Endothelial cell of umbilical vein (primary cell): Measurements from ENCODE around the gene LMNTD1. TPM values are rescaled to one million over a fixed set of nuclear protein-coding genes. Genes with fewer than 3 reads are reported as not detected.

Experiments
- BruUV-seq: library from RNA; stranded (reverse); fragments of 400-500 nt; replicated peaks from 2 replicates; lab custom pipeline; 2021; lab: Mats Ljungman, UMichigan
- CTCF ChIA-PET: fragments of 300-600, 350-600 bp; sonication (Branson Sonifier 250); formaldehyde crosslinking; loops from one replicate; lab custom pipeline; 2021; ENCODE audit warnings: antibody characterized with exemption, inconsistent platforms; lab: Charles Lee
- POLR2A ChIA-PET: fragments of 300-600, 350-600 bp; sonication (Branson Sonifier 250); formaldehyde crosslinking; loops from one replicate; lab custom pipeline; 2021; ENCODE audit warnings: antibody characterized with exemption, inconsistent platforms; lab: Charles Lee
- DNase-seq: peaks from one replicate; pipeline ENCODE4 v3.0.0-alpha.2; 2011; ENCODE audit warnings: low read depth, low spot score
- FAIRE-seq: peaks from 2 replicates; lab custom pipeline; 2011; peaks lifted over from hg19 to GRCh38; lab: Jason Lieb, UNC
- H2AFZ ChIP-seq: 2 replicates; pipeline ENCODE4 v1.6.0; 2012; ENCODE audit warnings: low read depth, low read length, control low read depth, inconsistent platforms
- H3K27ac ChIP-seq: 2 replicates; pipeline ENCODE4 v1.5.1; 2011; ENCODE audit warnings: low read depth, mild to moderate bottlenecking, control low read depth, low read length, moderate library complexity; ENCODE audit not compliant: insufficient read depth
- H3K27me3 ChIP-seq, 2 experiments: 2 replicates each; pipeline versions ENCODE4 v1.6.0 to v1.6.1; 2011; ENCODE audit warnings: low read length in 2 of 2, mixed read lengths in 1 of 2; ENCODE audit not compliant: control insufficient read depth in 2 of 2, insufficient read depth in 2 of 2
- H3K36me3 ChIP-seq, 2 experiments: 2 replicates in 1 of 2; 3 replicates in 1 of 2; pipeline ENCODE4 v1.5.1; 2011; ENCODE audit warnings: low read length in 2 of 2, mild to moderate bottlenecking in 1 of 2, moderate library complexity in 1 of 2; ENCODE audit not compliant: control insufficient read depth in 2 of 2, insufficient read depth in 2 of 2; ENCODE audit errors: extremely low read depth in 1 of 2
- H3K4me1 ChIP-seq: 3 replicates; pipeline ENCODE4 v1.5.1; 2011; ENCODE audit warnings: mild to moderate bottlenecking, low read length; ENCODE audit not compliant: control insufficient read depth, insufficient read depth; ENCODE audit errors: extremely low read depth
- H3K4me2 ChIP-seq: 2 replicates; pipeline ENCODE4 v1.6.1; 2011; ENCODE audit warnings: low read length, control low read depth, mixed read lengths; ENCODE audit not compliant: insufficient read depth
- H3K4me3 ChIP-seq, 3 experiments: fragments of 200-600 bp in 1 of 3; sonication (generic), shearing (Covaris generic) in 1 of 3; replicated peaks in 1 of 3; 2 replicates each; pipeline ENCODE4 v1.5.1; 2011 to 2016; ENCODE audit warnings: control low read depth in 3 of 3, low read length in 3 of 3, mild to moderate bottlenecking in 2 of 3, inconsistent platforms in 1 of 3, low read depth in 1 of 3, moderate library complexity in 1 of 3; ENCODE audit not compliant: insufficient read depth in 1 of 3
- H3K79me2 ChIP-seq: 2 replicates; pipeline ENCODE4 v1.6.0; 2012; ENCODE audit warnings: low read length, inconsistent platforms; ENCODE audit not compliant: control insufficient read depth, insufficient read depth
- H3K9ac ChIP-seq: replicated peaks from 2 replicates; pipeline ENCODE3; 2011; ENCODE audit warnings: low read length, control low read depth; ENCODE audit not compliant: insufficient read depth; ENCODE audit errors: extremely low read depth
- H3K9me1 ChIP-seq: replicated peaks from 3 replicates; pipeline ENCODE4 v1.6.0; 2011; ENCODE audit warnings: mild to moderate bottlenecking, low read length; ENCODE audit not compliant: control insufficient read depth, insufficient read depth; ENCODE audit errors: extremely low read depth
- H3K9me3 ChIP-seq: replicated peaks from 2 replicates; pipeline ENCODE4 v1.5.1; 2012; ENCODE audit warnings: low read length, inconsistent platforms; ENCODE audit not compliant: control insufficient read depth, insufficient read depth
- H4K20me1 ChIP-seq: replicated peaks from 2 replicates; pipeline ENCODE3; 2011; ENCODE audit warnings: mild to moderate bottlenecking, low read length; ENCODE audit not compliant: control insufficient read depth, insufficient read depth; ENCODE audit errors: extremely low read depth
- EZH2 ChIP-seq: IDR thresholded peaks from 2 replicates; pipeline ENCODE4 v1.6.1; 2012; ENCODE audit warnings: borderline replicate concordance, low read depth, mild to moderate bottlenecking, moderate library complexity, low read length, inconsistent platforms; ENCODE audit not compliant: severe bottlenecking
- FOS ChIP-seq: IDR thresholded peaks from 2 replicates; pipeline ENCODE4 v1.6.1; 2011; ENCODE audit warnings: mild to moderate bottlenecking, low read length, moderate library complexity, borderline replicate concordance; ENCODE audit not compliant: insufficient read depth
- GATA2 ChIP-seq: IDR thresholded peaks from 2 replicates; pipeline ENCODE4 v1.7.0; 2011; ENCODE audit warnings: low read depth, mild to moderate bottlenecking, moderate library complexity, mixed read lengths, low read length; ENCODE audit not compliant: insufficient read length, insufficient read depth
- JUN ChIP-seq: IDR thresholded peaks from 2 replicates; pipeline ENCODE4 v1.6.1; 2011; ENCODE audit warnings: borderline replicate concordance, low read depth; ENCODE audit not compliant: insufficient read length, insufficient read depth
- MYC ChIP-seq: IDR thresholded peaks from one replicate; pipeline ENCODE4 v1.6.1; 2011; ENCODE audit warnings: mild to moderate bottlenecking, low read depth, low read length
- POLR2A ChIP-seq: IDR thresholded peaks from 2 replicates; pipeline ENCODE4 v1.6.1; 2012; ENCODE audit warnings: low read depth, mild to moderate bottlenecking, control low read depth, low read length
- POLR2AphosphoS5 ChIP-seq: IDR thresholded peaks from 2 replicates; pipeline ENCODE4 v1.6.1; 2012; ENCODE audit warnings: low read depth, mild to moderate bottlenecking, control low read depth, low read length, moderate library complexity; ENCODE audit not compliant: insufficient read depth
- dilution Hi-C: fragments of 300-500 bp; cut with MboI; formaldehyde crosslinking; loops from one replicate; pipeline ENCODE4 v1.15.0; 2019; ENCODE audit warnings: low sequenced_read_pairs; ENCODE audit not compliant: extremely low pct_ligation_motif_present
- intact Hi-C: fragments of 100-400 bp; cut with micrococcal nuclease; formaldehyde crosslinking; loops from one replicate; pipeline ENCODE4 v1.10.0; 2022
- polyA plus RNA-seq, 4 experiments: library from polyadenylated mRNA; depleted of rRNA in 3 of 4; stranded (reverse) in 3 of 4; unstranded in 1 of 4; fragments of >200 nt; gene quantifications; 2 replicates each; pipeline versions ENCODE4 v1.2.1 to v1.2.3, GENCODE V29; 2011 to 2012; ENCODE audit warnings: missing spikeins in 1 of 4
- total RNA-seq: library from RNA; stranded (reverse); gene quantifications from 2 replicates; pipeline ENCODE4 v1.2.3, GENCODE V29; 2021
- TF ChIP-seq, protein P1 (sequence below), 2 donors: IDR thresholded peaks; 1 replicate in 1 of 2; 2 replicates in 1 of 2; pipeline ENCODE4 v1.5.1; 2011; ENCODE audit warnings: low read length in 2 of 2, mild to moderate bottlenecking in 2 of 2, moderate library complexity in 2 of 2, control low read depth in 1 of 2, inconsistent platforms in 1 of 2, low read depth in 1 of 2; ENCODE audit not compliant: insufficient read depth in 1 of 2; ENCODE audit errors: extremely low read depth in 1 of 2
- TF ChIP-seq, protein P2 (sequence below): IDR thresholded peaks from 2 replicates; pipeline ENCODE4 v1.6.1; 2011; ENCODE audit not compliant: insufficient read depth, insufficient read length

Gene LMNTD1
- total and polyA plus RNA-seq, 2 donors (not counting 3 experiments of a cell fraction or from before 2014, with no cell fraction given): not detected

DNA sequence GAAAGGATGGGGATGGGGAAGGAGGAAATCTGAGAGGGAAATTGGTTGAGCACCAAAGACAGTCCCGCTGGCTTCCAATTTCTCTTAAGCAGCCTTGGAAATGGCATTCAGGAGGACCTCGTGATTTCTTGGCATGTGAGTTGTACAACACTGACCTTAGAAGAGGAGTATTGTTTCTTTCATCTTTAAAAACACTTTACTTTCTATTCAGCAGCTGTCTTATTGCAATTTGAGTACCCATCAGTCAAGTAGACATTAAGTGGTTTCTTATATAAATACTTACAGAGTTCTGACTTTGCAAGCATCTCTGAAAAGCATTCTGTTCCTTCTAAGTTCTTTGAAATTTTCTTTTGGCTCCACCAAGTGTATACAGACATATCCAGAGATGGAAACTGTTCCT lies 83.2 kb downstream of the LMNTD1 start:
- TF ChIP-seq GATA2 (no peak), POLR2A (no peak), JUN (no peak), MYC (no peak), POLR2AphosphoS5 (no peak), EZH2 (no peak), FOS (no peak)
- TF ChIP-seq, protein P1, sequence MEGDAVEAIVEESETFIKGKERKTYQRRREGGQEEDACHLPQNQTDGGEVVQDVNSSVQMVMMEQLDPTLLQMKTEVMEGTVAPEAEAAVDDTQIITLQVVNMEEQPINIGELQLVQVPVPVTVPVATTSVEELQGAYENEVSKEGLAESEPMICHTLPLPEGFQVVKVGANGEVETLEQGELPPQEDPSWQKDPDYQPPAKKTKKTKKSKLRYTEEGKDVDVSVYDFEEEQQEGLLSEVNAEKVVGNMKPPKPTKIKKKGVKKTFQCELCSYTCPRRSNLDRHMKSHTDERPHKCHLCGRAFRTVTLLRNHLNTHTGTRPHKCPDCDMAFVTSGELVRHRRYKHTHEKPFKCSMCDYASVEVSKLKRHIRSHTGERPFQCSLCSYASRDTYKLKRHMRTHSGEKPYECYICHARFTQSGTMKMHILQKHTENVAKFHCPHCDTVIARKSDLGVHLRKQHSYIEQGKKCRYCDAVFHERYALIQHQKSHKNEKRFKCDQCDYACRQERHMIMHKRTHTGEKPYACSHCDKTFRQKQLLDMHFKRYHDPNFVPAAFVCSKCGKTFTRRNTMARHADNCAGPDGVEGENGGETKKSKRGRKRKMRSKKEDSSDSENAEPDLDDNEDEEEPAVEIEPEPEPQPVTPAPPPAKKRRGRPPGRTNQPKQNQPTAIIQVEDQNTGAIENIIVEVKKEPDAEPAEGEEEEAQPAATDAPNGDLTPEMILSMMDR (IDR thresholded peaks at IDR 0.05; ENCODE audit: extremely low read depth in 1 of 2, insufficient read depth in 1 of 2, low read depth in 1 of 2, low read length in 2 of 2): no peak
- TF ChIP-seq, protein P2, sequence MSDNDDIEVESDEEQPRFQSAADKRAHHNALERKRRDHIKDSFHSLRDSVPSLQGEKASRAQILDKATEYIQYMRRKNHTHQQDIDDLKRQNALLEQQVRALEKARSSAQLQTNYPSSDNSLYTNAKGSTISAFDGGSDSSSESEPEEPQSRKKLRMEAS: no peak
- no peaks in the 10 kb centered on the region for H3K36me3 ChIP-seq
- intact Hi-C loops: no loop called here
- no peak overlapping the region for H3K4me3 ChIP-seq
- CTCF ChIA-PET: interaction anchor here (0.6 kb wide), 1 partner anchor 31 kb away, joined by 4 read pairs; no protein-coding TSS in a partner anchor
- no peak overlapping the region for H2AFZ ChIP-seq
- no peaks in the 10 kb centered on the region for H3K9me1 ChIP-seq
- dilution Hi-C loops: no loop called here
- no peaks in the 10 kb centered on the region for H3K9me3 ChIP-seq
- H3K79me2 ChIP-seq: no peaks in the 10 kb centered on the region
- no peak overlapping the region for H3K9ac ChIP-seq
- FAIRE-seq (no peak), DNase-seq (no peak)
- POLR2A ChIA-PET: no interaction called here
- no peaks in the 10 kb centered on the region for H3K27me3 ChIP-seq
- no peak overlapping the region for H3K4me2 ChIP-seq
- BruUV-seq: no TSS peak
- no peaks in the 10 kb centered on the region for H3K4me1 ChIP-seq
- no peak overlapping the region for H3K27ac ChIP-seq
- no peaks in the 10 kb centered on the region for H4K20me1 ChIP-seq
